NCI-H526 (cell line): ENCODE measurements around the gene NBPF26.
"Not testable (repeated sequence)": the region's sequence is repeated elsewhere in the genome, so short reads cannot be mapped to it uniquely, and the experiment has no call there.

ENCODE experiments used
- DNase-seq, 2 experiments: peaks; one replicate each; lab custom pipeline; 2025; lab: John Stamatoyannopoulos, UW

The NBPF26 gene

GRCh38 chr1:120723715-120724402 is at the start of gene NBPF26:
TSS of gene NBPF26 (plus strand) at chr1:120723945.
- DNase-seq = peak in 1 of 2 experiments; percentile 56

DNA sequence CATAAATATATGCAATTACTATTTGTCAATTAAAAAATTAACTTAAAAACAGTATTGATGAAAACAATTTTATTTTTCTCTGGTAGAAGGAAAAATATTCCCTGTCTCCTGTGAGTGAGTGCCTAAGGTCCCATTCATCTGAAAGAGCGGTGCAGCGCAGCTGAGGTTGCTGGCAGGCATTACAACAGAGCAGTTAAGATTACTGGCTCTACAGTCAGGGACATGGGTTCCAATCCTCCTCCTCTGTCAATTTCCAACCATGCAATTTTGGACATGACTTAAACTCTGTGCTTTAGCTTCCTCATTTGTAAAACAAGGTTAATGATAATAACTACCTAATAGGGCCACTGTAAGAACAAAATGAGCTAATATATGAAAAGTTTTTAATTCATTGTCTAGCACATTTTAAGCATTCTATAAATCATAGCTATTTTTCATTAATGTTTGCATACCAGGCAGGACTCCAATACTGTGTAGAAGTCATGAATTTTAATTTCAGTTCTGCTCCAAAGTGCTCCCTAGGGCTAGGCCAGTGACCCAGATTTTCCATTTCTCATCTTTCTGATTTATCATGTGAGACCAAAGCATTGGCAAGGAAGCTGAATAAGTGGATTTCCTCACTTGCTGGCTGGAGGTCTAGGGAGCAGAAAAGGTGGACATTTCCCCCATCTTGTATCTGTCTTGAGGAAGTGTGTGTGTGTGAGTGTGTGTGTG is 43.5 kb upstream of the NBPF26 start:
- not testable (repeated sequence) for DNase-seq

- DNase-seq = not testable (repeated sequence)
These were observed 42.8 kb upstream of the NBPF26 start for GRCh38 chr1:120680938-120681337.

DNA sequence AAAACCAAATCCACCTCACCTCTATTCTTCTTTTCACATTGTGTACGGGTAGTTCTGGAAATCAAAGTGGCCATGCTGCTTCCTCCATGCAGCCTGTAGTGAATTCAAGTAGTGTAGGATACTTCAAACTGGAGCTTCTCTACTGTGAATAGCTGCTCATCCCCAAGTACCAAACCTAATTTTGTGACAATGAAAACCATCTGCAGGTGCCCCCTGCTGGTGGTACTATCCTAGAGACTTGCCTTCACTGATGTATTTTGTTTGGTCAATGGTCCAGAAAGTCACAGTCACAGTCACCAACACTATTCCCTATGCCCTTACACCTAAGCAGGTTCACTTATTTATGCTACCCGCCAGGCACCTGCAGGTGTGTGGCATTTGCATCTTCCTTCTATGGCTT is 39.3 kb upstream of the NBPF26 start:
- DNase-seq = not testable (repeated sequence)

- DNase-seq = not testable (repeated sequence)
These were observed 38.1 kb upstream of the NBPF26 start for GRCh38 chr1:120685622-120686021.

DNA sequence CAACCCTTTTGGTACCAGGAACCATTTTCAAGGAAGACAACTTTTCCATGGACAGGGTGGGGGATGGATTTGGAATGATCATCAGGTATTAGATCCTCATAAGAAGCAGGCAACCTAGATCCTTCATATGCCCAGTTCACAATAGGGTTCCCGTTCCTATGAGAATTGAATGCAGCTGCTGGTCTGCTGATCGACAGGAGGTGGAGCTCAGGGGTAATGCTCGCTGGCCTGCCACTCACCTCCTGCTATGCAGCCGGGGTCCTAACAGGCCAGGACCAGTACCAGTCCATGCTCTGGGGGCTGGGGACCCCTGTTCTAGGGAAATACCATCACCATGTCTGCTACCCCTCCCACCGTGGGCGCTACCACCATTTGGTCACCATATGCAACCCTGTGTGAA is 36.5 kb upstream of the NBPF26 start:
- DNase-seq = not testable (repeated sequence)

DNA sequence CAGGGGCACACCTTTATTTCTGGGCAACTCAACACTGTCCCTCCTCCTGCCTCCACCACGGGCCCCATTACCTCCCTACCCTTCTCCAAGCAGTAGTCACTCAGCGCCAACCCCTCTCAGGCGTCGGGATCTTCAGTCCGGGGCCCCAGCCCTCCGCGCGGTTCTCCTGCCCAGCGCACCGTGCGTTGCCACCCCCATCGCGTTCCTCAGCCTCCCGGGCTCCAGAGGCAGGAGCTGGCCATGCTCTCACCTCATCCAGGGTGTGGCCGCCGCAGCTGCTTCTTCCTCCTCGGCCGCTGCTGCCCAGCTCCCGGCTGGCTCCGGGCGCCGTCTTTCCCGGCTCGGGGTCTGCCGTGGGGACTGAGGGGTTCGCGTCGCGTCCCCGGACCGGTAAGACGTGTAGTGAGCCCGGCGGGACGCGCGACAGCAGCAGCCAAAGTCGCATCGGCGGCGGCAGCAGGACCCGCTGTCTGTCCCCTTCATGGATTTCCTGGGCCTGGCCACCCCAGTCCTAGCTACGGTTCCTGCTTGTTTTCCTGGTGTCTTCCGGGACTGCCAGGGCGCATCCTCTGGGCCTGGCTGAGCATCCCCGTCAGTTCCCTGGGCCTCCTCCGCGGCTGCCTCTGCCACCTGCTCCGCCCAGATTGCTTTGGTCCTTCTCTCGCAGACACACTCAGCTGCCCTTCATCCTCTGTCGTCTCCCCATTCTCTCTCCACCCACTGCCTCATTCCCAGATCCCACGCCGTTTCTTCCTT is 22.8 kb upstream of the NBPF26 start:
- not testable (repeated sequence) for DNase-seq

GRCh38 chr1:120723358-120723714 is 409 bp upstream of the NBPF26 start:
- DNase-seq = not testable (repeated sequence)

- not testable (repeated sequence) for DNase-seq
These were observed 762 bp downstream of the NBPF26 start for GRCh38 chr1:120724507-120724906.

GRCh38 chr1:120728811-120729210 is 5.1 kb downstream of the NBPF26 start:
- DNase-seq = not testable (repeated sequence)

- DNase-seq = not testable (repeated sequence)
These were observed 45.3 kb downstream of the NBPF26 start for GRCh38 chr1:120769090-120769489.

- DNase-seq = peak in 1 of 2 experiments; percentile 17
These were observed 81.7 kb downstream of the NBPF26 start for GRCh38 chr1:120805452-120805851.

- peak; percentile 35 to 67 for DNase-seq
These were observed 88.1 kb downstream of the NBPF26 start for GRCh38 chr1:120811822-120812221.

GRCh38 chr1:120825051-120825450 is 101.3 kb downstream of the NBPF26 start:
- DNase-seq = not testable (repeated sequence)

- DNase-seq = not testable (repeated sequence)
These were observed 102.9 kb downstream of the NBPF26 start for GRCh38 chr1:120826623-120827022.

DNA sequence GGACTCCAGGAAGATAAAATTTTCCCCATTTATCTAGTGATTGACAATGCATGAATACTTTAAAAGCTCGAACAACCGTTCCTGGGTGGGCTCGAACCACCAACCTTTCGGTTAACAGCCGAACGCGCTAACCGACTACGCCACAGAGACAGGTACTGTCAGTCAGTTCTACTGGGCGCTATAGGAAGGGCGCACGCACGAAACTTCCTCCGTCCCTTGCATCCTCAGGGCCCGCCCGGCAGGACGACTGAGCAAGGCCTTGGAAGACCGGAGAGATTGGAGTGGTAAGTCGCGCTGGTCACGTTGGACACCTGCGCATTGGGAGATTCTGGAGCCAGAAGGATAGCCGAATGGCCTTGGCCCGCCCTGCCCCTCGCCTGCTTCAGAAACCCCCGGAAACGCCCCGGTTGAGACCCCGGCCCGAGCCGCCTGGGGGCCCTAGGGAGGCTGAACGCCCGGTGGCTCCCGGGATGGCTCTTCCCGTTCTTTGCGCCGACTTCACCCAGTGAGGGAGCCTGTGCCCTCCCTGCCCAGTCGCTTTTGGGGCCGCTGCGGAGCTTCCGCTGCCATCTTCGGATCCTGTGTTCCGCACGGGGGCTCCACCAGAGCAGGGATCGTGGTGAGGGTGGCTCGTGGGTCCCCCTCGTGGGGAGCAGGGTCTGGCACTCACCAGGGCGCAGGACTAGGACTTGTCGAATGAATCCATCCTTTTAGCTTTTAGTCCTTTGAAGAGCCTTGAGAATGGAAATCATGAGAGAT is 120.6 kb downstream of the NBPF26 start:
- DNase-seq = peak; percentile 72 to 74

GRCh38 chr1:120844945-120845330 is 121.2 kb downstream of the NBPF26 start:
- peak in 1 of 2 experiments; percentile 21 for DNase-seq

DNA sequence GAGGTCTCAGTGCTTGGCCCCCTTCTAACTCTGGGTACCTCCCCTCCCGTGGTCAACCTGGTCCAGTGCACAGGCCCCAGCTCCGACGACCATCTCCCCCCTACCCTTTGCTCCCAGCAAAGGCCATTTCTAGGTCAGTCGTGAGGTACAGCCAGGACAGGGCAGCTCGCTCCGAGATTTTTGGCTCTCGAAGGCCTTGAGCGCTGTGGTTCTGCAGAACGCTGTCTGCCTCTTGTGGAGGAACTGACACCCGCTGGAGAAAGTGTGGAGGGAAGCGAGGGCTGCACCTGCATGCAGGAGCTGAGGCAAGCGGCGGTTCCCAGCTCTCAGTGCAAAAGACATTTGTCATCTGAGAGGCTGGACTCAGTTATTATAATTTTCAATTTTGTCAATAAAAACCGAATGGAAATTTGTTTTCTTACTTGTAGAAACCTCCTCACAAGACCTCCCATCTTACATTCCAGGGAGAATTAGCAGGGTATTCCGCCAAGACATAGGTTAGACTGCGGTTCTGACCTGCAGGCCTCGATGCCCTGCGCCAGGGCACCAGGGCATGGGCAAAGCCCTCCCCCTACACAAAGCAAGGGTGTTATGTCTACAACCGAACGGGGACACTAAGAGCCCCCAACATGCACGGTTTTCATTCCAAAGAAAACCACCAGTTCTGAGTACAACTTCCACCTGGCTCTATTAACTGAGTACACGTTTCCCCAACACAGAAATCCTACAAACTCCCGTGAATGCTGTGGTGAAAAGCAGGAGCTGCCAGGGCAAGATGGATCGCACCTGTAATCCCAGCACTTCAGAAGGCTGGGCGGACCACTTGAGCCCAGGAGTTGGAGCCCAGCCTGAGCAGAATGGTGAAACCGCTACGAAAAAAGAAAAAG is 125.9 kb downstream of the NBPF26 start:
- peak in 1 of 2 experiments; percentile 45 for DNase-seq

DNA sequence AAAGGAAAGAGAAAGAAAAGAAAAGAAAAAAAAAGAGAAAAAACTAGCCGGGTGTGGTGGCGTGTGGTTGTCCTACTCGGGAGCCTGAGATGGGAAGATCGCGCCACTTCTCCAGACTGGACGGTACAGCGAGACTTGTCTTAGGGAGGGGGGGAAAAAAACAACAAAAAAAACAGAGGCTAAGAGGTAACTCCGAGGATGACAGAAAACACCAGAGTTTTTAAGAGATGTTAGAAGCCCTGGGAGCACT is 126.5 kb downstream of the NBPF26 start:
- not testable (repeated sequence) for DNase-seq

GRCh38 chr1:120850537-120851421 is 127.0 kb downstream of the NBPF26 start:
- peak; percentile 98 to 100 for DNase-seq
